Fibroblast of the aortic adventitia (primary cell): ENCODE results near the gene ADAM11. TPM values are rescaled to one million over a fixed set of nuclear protein-coding genes. Genes with fewer than 3 reads are reported as not detected.
"Not testable (repeated sequence)": the region's sequence is repeated elsewhere in the genome, so short reads cannot be mapped to it uniquely, and the experiment has no call there.

ENCODE experiments used
- DNase-seq: peaks from one replicate; pipeline ENCODE4 v3.0.0-alpha.2; 2010; ENCODE audit warnings: low read depth
- H3K4me3 ChIP-seq: 2 replicates; pipeline ENCODE4 v1.5.1; 2011; ENCODE audit warnings: low read depth, mild to moderate bottlenecking, control low read depth, low read length, moderate library complexity
- CTCF ChIP-seq: IDR thresholded peaks from 2 replicates; pipeline ENCODE4 v1.5.1; 2011; ENCODE audit warnings: mild to moderate bottlenecking, low read length, control low read depth, inconsistent platforms; ENCODE audit not compliant: insufficient read depth
- total RNA-seq: library from RNA; depleted of rRNA; stranded (reverse); fragments of >200 nt; gene quantifications from 2 replicates; pipeline ENCODE4 v1.2.3, GENCODE V29; 2012; ENCODE audit warnings: low replicate concordance

The ADAM11 gene
- total RNA-seq: 0.36 and 1.9 TPM in 2 replicates

- no peak for TF ChIP-seq CTCF
- no peak for DNase-seq
- H3K4me3 ChIP-seq: peak within 1 kb of the TSS; percentile 54
Measured at GRCh38 chr17:44758414-44759085, at the start of gene ADAM11. Gene ADAM11 (plus strand): TSS chr17:44758988. CDS start chr17:44759200, 212 bp downstream.

- no peak for DNase-seq
- no peak overlapping the region for H3K4me3 ChIP-seq
- TF ChIP-seq CTCF: no peak
Measured at GRCh38 chr17:44719444-44719843, 39.3 kb upstream of the ADAM11 start.

- no peak for DNase-seq
- H3K4me3 ChIP-seq: no peak overlapping the region
Measured at GRCh38 chr17:44722254-44722653, 36.5 kb upstream of the ADAM11 start.

GRCh38 chr17:44726121-44726520 is 32.7 kb upstream of the ADAM11 start:
- H3K4me3 ChIP-seq, DNase-seq: not testable (repeated sequence)

More at GRCh38 chr17:44722254-44722653, 36.5 kb upstream of the ADAM11 start:
- TF ChIP-seq CTCF: no peak

- no peak for DNase-seq
- TF ChIP-seq CTCF: peak; percentile 18
- no peak overlapping the region for H3K4me3 ChIP-seq
Measured at GRCh38 chr17:44733753-44734152, 25.0 kb upstream of the ADAM11 start.

GRCh38 chr17:44734272-44734671 is 24.5 kb upstream of the ADAM11 start:
- DNase-seq: no peak
- no peak overlapping the region for H3K4me3 ChIP-seq
- TF ChIP-seq CTCF: no peak

- TF ChIP-seq CTCF: no peak
- no peak for DNase-seq
- H3K4me3 ChIP-seq: no peak overlapping the region
Measured at GRCh38 chr17:44736551-44737240, 22.1 kb upstream of the ADAM11 start.
